ENCODE results near the gene IWS1. TPM values are rescaled to one million over a fixed set of nuclear protein-coding genes. Genes with fewer than 3 reads are reported as not detected.

IWS1 gene
- total RNA-seq, 4 donors from 2014 or later = 22.7 to 47.1 (median 33.2) TPM

GRCh38 chr2:127559454-127559853 is 33.2 kb upstream of the IWS1 start:
- TF ChIP-seq POLR2A (IDR thresholded peaks at IDR 0.05) (no peak), CTCF (IDR thresholded peaks at IDR 0.05) (no peak)
- WGBS, 2 donors = 84 to 93% methylated on average over 5 of the region's 5 CpGs
- intact Hi-C loops (cut with DNase I; ENCODE audit: low total_unique reads) = no loop called here
- no peak overlapping the region for H3K4me3 ChIP-seq (ENCODE audit: low read depth, poor library complexity, severe bottlenecking)
- DNase-seq (ENCODE audit: low spot score in 2 of 2) = peak in 1 of 2 donors; percentile 66

GRCh38 chr2:127558911-127559310 is 32.6 kb upstream of the IWS1 start:
- DNase-seq (ENCODE audit: low spot score in 2 of 2) = peak in 1 of 2 donors; percentile 50
- WGBS, 2 donors = 86 to 87% methylated on average over 8 of the region's 8 CpGs
- no peak for TF ChIP-seq CTCF (IDR thresholded peaks at IDR 0.05)
- no peak for TF ChIP-seq POLR2A (IDR thresholded peaks at IDR 0.05)
- intact Hi-C loops (cut with DNase I; ENCODE audit: low total_unique reads) = no loop called here
- H3K4me3 ChIP-seq (ENCODE audit: low read depth, poor library complexity, severe bottlenecking) = no peak overlapping the region

- DNase-seq (ENCODE audit: low spot score in 2 of 2) = no peak
- TF ChIP-seq CTCF (IDR thresholded peaks at IDR 0.05) (no peak), POLR2A (IDR thresholded peaks at IDR 0.05) (no peak)
- no peak overlapping the region for H3K4me3 ChIP-seq (ENCODE audit: low read depth, poor library complexity, severe bottlenecking)
- WGBS, 2 donors = 75 to 79% methylated on average over 2 of the region's 2 CpGs
- intact Hi-C loops (cut with DNase I; ENCODE audit: low total_unique reads) = no loop called here
Observed at GRCh38 chr2:127552846-127553245, 26.6 kb upstream of the IWS1 start.

- H3K4me3 ChIP-seq (ENCODE audit: low read depth, poor library complexity, severe bottlenecking) = no peak overlapping the region
- 84 to 86% methylated on average over 6 of the region's 6 CpGs for WGBS, 2 donors
- DNase-seq (ENCODE audit: low spot score in 2 of 2) = peak in 1 of 2 donors; percentile 21
- TF ChIP-seq POLR2A (IDR thresholded peaks at IDR 0.05) (no peak), CTCF (IDR thresholded peaks at IDR 0.05) (no peak)
- intact Hi-C loops (cut with DNase I; ENCODE audit: low total_unique reads) = no loop called here
Observed at GRCh38 chr2:127552336-127552735, 26.0 kb upstream of the IWS1 start.

GRCh38 chr2:127551221-127551930 is 25.1 kb upstream of the IWS1 start:
- 73 to 79% methylated on average over 7 of the region's 7 CpGs for WGBS, 2 donors
- intact Hi-C loops (cut with DNase I; ENCODE audit: low total_unique reads) = no loop called here
- no peak overlapping the region for H3K4me3 ChIP-seq (ENCODE audit: low read depth, poor library complexity, severe bottlenecking)
- DNase-seq (ENCODE audit: low spot score in 2 of 2) = peak in 1 of 2 donors; percentile 57
- TF ChIP-seq CTCF (IDR thresholded peaks at IDR 0.05) (no peak), POLR2A (IDR thresholded peaks at IDR 0.05) (no peak)

- intact Hi-C loops (cut with DNase I; ENCODE audit: low total_unique reads) = no loop called here
- 78 to 85% methylated on average over 3 of the region's 3 CpGs for WGBS, 2 donors
- TF ChIP-seq CTCF (IDR thresholded peaks at IDR 0.05) (no peak), POLR2A (IDR thresholded peaks at IDR 0.05) (no peak)
- no peak overlapping the region for H3K4me3 ChIP-seq (ENCODE audit: low read depth, poor library complexity, severe bottlenecking)
- DNase-seq (ENCODE audit: low spot score in 2 of 2) = no peak
Observed at GRCh38 chr2:127546797-127547196, 20.5 kb upstream of the IWS1 start.
